CD14-positive monocyte (primary cell): ENCODE measurements around the gene MACROH2A1. TPM values are rescaled to one million over a fixed set of nuclear protein-coding genes. Genes with fewer than 3 reads are reported as not detected.

Source experiments
- DNase-seq, 3 donors: peaks; one replicate each; pipeline ENCODE4 v3.0.0-alpha.2; 2011 to 2022
- H2AFZ ChIP-seq: 2 replicates; pipeline ENCODE4 v1.6.0; 2012; ENCODE audit warnings: mild to moderate bottlenecking, low read depth, low read length, inconsistent platforms; ENCODE audit not compliant: insufficient read depth, poor library complexity, severe bottlenecking
- H3K27ac ChIP-seq, 2 donors: 1 replicate in 1 of 2; 2 replicates in 1 of 2; pipeline ENCODE4 v1.5.1; 2012 to 2013; ENCODE audit warnings: low read length in 2 of 2, control low read depth in 1 of 2, inconsistent platforms in 1 of 2, low read depth in 1 of 2, mild to moderate bottlenecking in 1 of 2
- H3K27me3 ChIP-seq, 2 donors: one replicate each; pipeline versions ENCODE4 v1.6.0 to v1.6.1; 2011 to 2013; ENCODE audit warnings: low read length in 2 of 2; ENCODE audit not compliant: control insufficient read depth in 2 of 2, insufficient read depth in 2 of 2
- H3K36me3 ChIP-seq, 2 donors: replicated peaks in 1 of 2; 1 replicate in 1 of 2; 2 replicates in 1 of 2; pipeline versions ENCODE4 v1.5.1 to v1.6.1; 2012 to 2013; ENCODE audit warnings: low read length in 2 of 2, control low read depth in 1 of 2, inconsistent platforms in 1 of 2, mild to moderate bottlenecking in 1 of 2; ENCODE audit not compliant: insufficient read depth in 2 of 2, control insufficient read depth in 1 of 2
- H3K4me1 ChIP-seq, 2 donors: 1 replicate in 1 of 2; 2 replicates in 1 of 2; pipeline versions ENCODE4 v1.5.1 to v1.6.1; 2012 to 2013; ENCODE audit warnings: low read length in 2 of 2, control low read depth in 1 of 2, inconsistent platforms in 1 of 2, mild to moderate bottlenecking in 1 of 2, moderate library complexity in 1 of 2; ENCODE audit not compliant: insufficient read depth in 2 of 2, control insufficient read depth in 1 of 2
- H3K4me2 ChIP-seq: replicated peaks from 2 replicates; pipeline ENCODE3; 2012; ENCODE audit warnings: low read length, moderate library complexity, mild to moderate bottlenecking; ENCODE audit not compliant: poor library complexity, severe bottlenecking; ENCODE audit errors: extremely low read depth
- H3K4me3 ChIP-seq, 3 experiments: fragments of 200-600 bp in 1 of 3; sonication (generic) in 1 of 3; replicated peaks in 1 of 3; 1 replicate in 2 of 3; 2 replicates in 1 of 3; pipeline ENCODE4 v1.5.1; 2011 to 2013; ENCODE audit warnings: low read length in 3 of 3, mild to moderate bottlenecking in 3 of 3, control low read depth in 2 of 3, low read depth in 2 of 3, inconsistent platforms in 1 of 3, moderate library complexity in 1 of 3
- H3K79me2 ChIP-seq: 2 replicates; pipeline ENCODE4 v1.6.0; 2012; ENCODE audit warnings: mild to moderate bottlenecking, control low read depth, inconsistent platforms, low read length, moderate library complexity; ENCODE audit not compliant: insufficient read depth
- H3K9ac ChIP-seq: 2 replicates; pipeline ENCODE4 v1.6.0; 2017; ENCODE audit warnings: low read length, mild to moderate bottlenecking; ENCODE audit not compliant: insufficient read depth, poor library complexity, severe bottlenecking
- H3K9me3 ChIP-seq, 2 donors: replicated peaks in 1 of 2; 1 replicate in 1 of 2; 2 replicates in 1 of 2; pipeline versions ENCODE4 v1.5.1 to v1.6.1; 2012 to 2013; ENCODE audit warnings: low read length in 2 of 2, control low read depth in 1 of 2; ENCODE audit not compliant: control insufficient read depth in 1 of 2, insufficient read depth in 1 of 2
- H4K20me1 ChIP-seq: 2 replicates; pipeline ENCODE4 v1.6.0; 2012; ENCODE audit warnings: mild to moderate bottlenecking, low read length, control low read depth, moderate library complexity; ENCODE audit not compliant: insufficient read depth
- H3K27ac Mint-ChIP-seq, 7 donors: one replicate each; pipeline ENCODE4 v1.8.0; 2020; ENCODE audit warnings: mild to moderate bottlenecking in 7 of 7, mixed read lengths in 7 of 7, moderate library complexity in 6 of 7, inconsistent platforms in 2 of 7
- H3K27me3 Mint-ChIP-seq, 3 donors: one replicate each; pipeline ENCODE4 v1.8.0; 2021 to 2022; ENCODE audit warnings: low read depth in 3 of 3, mild to moderate bottlenecking in 3 of 3, mixed read lengths in 3 of 3, moderate library complexity in 3 of 3, inconsistent platforms in 1 of 3
- H3K36me3 Mint-ChIP-seq, 2 donors: one replicate each; pipeline ENCODE4 v1.8.0; 2020; ENCODE audit warnings: mixed read lengths in 2 of 2, inconsistent platforms in 1 of 2, mild to moderate bottlenecking in 1 of 2
- H3K4me1 Mint-ChIP-seq: one replicate; pipeline ENCODE4 v1.8.0; 2020; ENCODE audit warnings: mild to moderate bottlenecking, mixed read lengths
- H3K4me3 Mint-ChIP-seq, 2 donors: one replicate each; pipeline ENCODE4 v1.8.0; 2020; ENCODE audit warnings: mild to moderate bottlenecking in 2 of 2, mixed read lengths in 2 of 2, moderate library complexity in 1 of 2
- H3K9me3 Mint-ChIP-seq, 7 donors: one replicate each; pipeline ENCODE4 v1.8.0; 2020 to 2022; ENCODE audit warnings: mixed read lengths in 7 of 7, mild to moderate bottlenecking in 6 of 7, moderate library complexity in 6 of 7, inconsistent platforms in 2 of 7
- WGBS: methylation state at CpG from one replicate; pipeline ENCODE4 v1.1.5; 2013; ENCODE audit warnings: missing lambda C conversion rate; ENCODE audit not compliant: insufficient coverage; 5-methylcytosine and 5-hydroxymethylcytosine counted together
- intact Hi-C, 2 donors: fragments of 100-400 bp; cut with micrococcal nuclease; formaldehyde crosslinking; loops; one replicate each; pipeline versions ENCODE4 v1.15.0 to v1.15.1; 2023
- polyA plus RNA-seq, 3 donors: library from polyadenylated mRNA; depleted of rRNA in 1 of 3; unstranded in 2 of 3; stranded (reverse) in 1 of 3; fragments of 300-500 nt in 2 of 3; fragments of >200 nt in 1 of 3; fragmentation: Illumina TruSeq in 2 of 3; gene quantifications; 1 replicate in 2 of 3; 2 replicates in 1 of 3; pipeline ENCODE4 v1.2.3, GENCODE V29; 2012 to 2021
- TF ChIP-seq, protein P1 (sequence below): fragments of 200-600 bp; IDR thresholded peaks from one replicate; pipeline ENCODE4 v1.8.0; 2022; ENCODE audit warnings: antibody characterized with exemption, mild to moderate bottlenecking

Gene MACROH2A1
- polyA plus RNA-seq, 3 donors: 352 to 443 (median 440) TPM

DNA sequence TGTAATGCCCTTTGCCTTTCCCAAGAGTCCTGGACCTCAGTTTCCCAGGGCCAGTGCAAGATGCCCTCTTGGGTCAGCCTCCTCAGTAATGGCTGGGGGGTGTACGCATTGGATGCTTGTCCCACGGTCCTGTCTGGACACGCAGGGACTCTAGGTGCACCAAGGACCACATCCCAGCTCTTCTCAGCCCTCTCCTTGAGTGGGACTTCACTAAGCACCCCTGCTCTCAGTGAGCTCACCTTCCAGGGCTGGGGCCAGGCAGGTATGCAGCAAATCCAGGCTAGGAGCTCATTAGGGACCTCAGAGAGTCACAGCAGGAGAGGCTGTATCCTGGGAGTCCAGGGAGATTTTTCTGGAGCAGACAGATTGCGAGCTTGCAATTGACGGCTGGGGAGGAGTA is 59.8 kb downstream of the MACROH2A1 start:
- H2AFZ ChIP-seq: no peak overlapping the region
- H3K4me2 ChIP-seq: no peak overlapping the region
- H3K27ac ChIP-seq: peak overlapping the region in 1 of 2 donors; percentile 14
- peaks cover 100% of the 10 kb centered on the region for H4K20me1 ChIP-seq
- TF ChIP-seq, protein P1, sequence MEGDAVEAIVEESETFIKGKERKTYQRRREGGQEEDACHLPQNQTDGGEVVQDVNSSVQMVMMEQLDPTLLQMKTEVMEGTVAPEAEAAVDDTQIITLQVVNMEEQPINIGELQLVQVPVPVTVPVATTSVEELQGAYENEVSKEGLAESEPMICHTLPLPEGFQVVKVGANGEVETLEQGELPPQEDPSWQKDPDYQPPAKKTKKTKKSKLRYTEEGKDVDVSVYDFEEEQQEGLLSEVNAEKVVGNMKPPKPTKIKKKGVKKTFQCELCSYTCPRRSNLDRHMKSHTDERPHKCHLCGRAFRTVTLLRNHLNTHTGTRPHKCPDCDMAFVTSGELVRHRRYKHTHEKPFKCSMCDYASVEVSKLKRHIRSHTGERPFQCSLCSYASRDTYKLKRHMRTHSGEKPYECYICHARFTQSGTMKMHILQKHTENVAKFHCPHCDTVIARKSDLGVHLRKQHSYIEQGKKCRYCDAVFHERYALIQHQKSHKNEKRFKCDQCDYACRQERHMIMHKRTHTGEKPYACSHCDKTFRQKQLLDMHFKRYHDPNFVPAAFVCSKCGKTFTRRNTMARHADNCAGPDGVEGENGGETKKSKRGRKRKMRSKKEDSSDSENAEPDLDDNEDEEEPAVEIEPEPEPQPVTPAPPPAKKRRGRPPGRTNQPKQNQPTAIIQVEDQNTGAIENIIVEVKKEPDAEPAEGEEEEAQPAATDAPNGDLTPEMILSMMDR: no peak
- H3K36me3 Mint-ChIP-seq: peaks cover 97 to 100% of the 10 kb centered on the region in 2 donors
- peaks cover 0 to 3% (median 2%) of the 10 kb centered on the region in 3 donors for H3K27me3 Mint-ChIP-seq
- no peaks in the 10 kb centered on the region for H3K9me3 ChIP-seq
- WGBS: 98% methylated on average over 5 of the region's 5 CpGs
- H3K4me3 Mint-ChIP-seq: no peak overlapping the region
- peaks cover 100% of the 10 kb centered on the region in 2 donors for H3K36me3 ChIP-seq
- H3K27me3 ChIP-seq: no peaks in the 10 kb centered on the region
- H3K4me1 Mint-ChIP-seq: no peaks in the 10 kb centered on the region
- no peak overlapping the region for H3K4me3 ChIP-seq
- H3K9me3 Mint-ChIP-seq: no peaks in the 10 kb centered on the region
- intact Hi-C loops: no loop called here
- no peaks in the 10 kb centered on the region for H3K4me1 ChIP-seq
- DNase-seq: no peak
- no peak overlapping the region for H3K9ac ChIP-seq
- H3K79me2 ChIP-seq: peaks cover 7% of the 10 kb centered on the region
- H3K27ac Mint-ChIP-seq: peak overlapping the region in 3 of 7 donors; percentile 10 to 64 (median 43)

DNA sequence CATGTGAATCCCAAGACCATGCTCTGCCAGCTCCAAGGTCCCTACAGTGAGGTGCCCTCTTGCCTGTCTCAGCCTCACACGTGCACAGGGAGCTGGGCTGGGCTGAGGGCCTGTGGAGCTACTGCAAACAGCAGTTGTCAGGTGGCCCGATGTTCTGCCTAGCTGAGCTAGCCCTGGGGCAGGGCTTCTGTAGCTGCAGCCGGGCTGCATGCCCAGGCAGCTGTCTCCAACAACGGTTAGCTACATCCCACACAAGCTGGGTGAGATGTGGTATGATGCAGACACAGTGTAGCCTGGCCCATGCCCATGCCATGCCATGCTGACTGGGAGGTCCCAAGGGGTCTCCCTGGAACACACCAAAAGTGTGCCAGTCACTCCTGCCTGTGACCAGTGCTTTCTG is 62.0 kb downstream of the MACROH2A1 start:
- WGBS: 79% methylated on average over 2 of the region's 4 CpGs
- Histone ChIP-seq H3K4me2 (no peak overlapping the region), H3K9ac (no peak overlapping the region), H3K9me3 (no peaks in the 10 kb centered on the region), H4K20me1 (peaks cover 100% of the 10 kb centered on the region), H3K27me3 (no peaks in the 10 kb centered on the region), H3K79me2 (peaks cover 7% of the 10 kb centered on the region), H3K36me3 (peaks cover 99 to 100% of the 10 kb centered on the region in 2 donors), H3K4me1 (no peaks in the 10 kb centered on the region), H3K4me3 (no peak overlapping the region), H2AFZ (no peak overlapping the region), H3K27ac (peak overlapping the region in 1 of 2 donors; percentile 37)
- H3K36me3 Mint-ChIP-seq: peaks cover 96 to 100% of the 10 kb centered on the region in 2 donors
- H3K27ac Mint-ChIP-seq: peak overlapping the region in 3 of 7 donors; percentile 20 to 69 (median 53)
- H3K4me1 Mint-ChIP-seq: no peaks in the 10 kb centered on the region
- H3K27me3 Mint-ChIP-seq: peaks cover 0 to 2% (median 2%) of the 10 kb centered on the region in 3 donors
- DNase-seq: no peak
- H3K9me3 Mint-ChIP-seq: no peaks in the 10 kb centered on the region
- TF ChIP-seq, protein P1: no peak
- intact Hi-C loops: no loop called here
- no peak overlapping the region for H3K4me3 Mint-ChIP-seq
